ENCODE results near the gene WSB1. TPM values are rescaled to one million over a fixed set of nuclear protein-coding genes. Genes with fewer than 3 reads are reported as not detected.

WSB1 gene
- total and polyA plus RNA-seq, 2 donors = 60.7 to 125 TPM

DNA sequence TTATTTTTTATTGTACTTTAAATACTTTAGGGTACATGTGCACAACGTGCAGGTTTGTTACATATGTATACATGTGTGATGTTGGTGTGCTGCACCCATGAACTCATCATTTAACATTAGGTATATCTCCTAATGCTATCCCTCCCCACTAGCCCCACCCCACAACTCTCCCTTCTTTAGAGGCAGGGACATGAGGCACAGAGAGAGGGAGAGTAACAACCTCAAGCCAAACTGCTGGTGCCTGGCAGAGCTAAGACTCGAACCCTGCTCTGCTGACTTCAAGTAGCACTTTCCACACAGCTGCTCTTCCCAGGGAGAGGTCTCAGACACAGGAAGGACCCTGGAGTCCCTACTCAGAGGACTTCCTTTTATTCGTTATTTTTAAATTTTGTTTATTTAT lies 69.4 kb downstream of the WSB1 start:
- DNase-seq (ENCODE audit: low read depth in 6 of 9, low spot score in 9 of 9) = no peak
- WGBS = 80% methylated on average over 3 of the region's 3 CpGs
- Histone ChIP-seq H3K4me1 (ENCODE audit: control insufficient read depth in 2 of 2, insufficient read depth in 2 of 2, low read length in 2 of 2) (no peaks in the 10 kb centered on the region), H3K27me3 (ENCODE audit: control insufficient read depth in 2 of 2, insufficient read depth in 1 of 2, low read length in 1 of 2) (no peaks in the 10 kb centered on the region), H3K4me3 (ENCODE audit: low read length in 2 of 2) (no peak overlapping the region), H3K9me3 (ENCODE audit: control insufficient read depth in 2 of 2, insufficient read depth in 1 of 2, low read length in 1 of 2) (no peaks in the 10 kb centered on the region), H3K27ac (ENCODE audit: low read depth in 1 of 2, low read length in 1 of 2) (no peak overlapping the region), H3K36me3 (ENCODE audit: control insufficient read depth in 2 of 2, insufficient read depth in 2 of 2, low read length in 1 of 2) (no peaks in the 10 kb centered on the region)

Other genes starting within 250 kb of the WSB1 start
- gene KSR1, start 162.3 kb downstream of the WSB1 start, total RNA-seq = 12.5 TPM
- 32.8 TPM for gene KSR1, start 162.3 kb downstream of the WSB1 start, polyA plus RNA-seq